Stomach (tissue), 9 donors: ENCODE data around the gene PLD4. TPM values are rescaled to one million over a fixed set of nuclear protein-coding genes. Genes with fewer than 3 reads are reported as not detected.

Experiments
- DNase-seq, 2 donors: peaks; one replicate each; pipeline versions ENCODE4 v3.0.0 to v3.0.0-alpha.2; 2013 to 2019
- H3K27ac ChIP-seq, 5 donors: fragments of 200-600 bp in 4 of 5; sonication (generic) in 4 of 5; one replicate each; pipeline ENCODE4 v1.5.1; 2013 to 2019; ENCODE audit warnings: mild to moderate bottlenecking in 1 of 5, moderate library complexity in 1 of 5
- H3K27me3 ChIP-seq, 3 donors: fragments of 200-600 bp; sonication (generic); one replicate each; pipeline ENCODE4 v1.5.1; 2017 to 2019; ENCODE audit warnings: mixed run types in 1 of 3
- H3K36me3 ChIP-seq, 4 donors: fragments of 200-600 bp; sonication (generic); 1 replicate in 3 of 4; 2 replicates in 1 of 4; pipeline ENCODE4 v1.5.1; 2016 to 2019
- H3K4me1 ChIP-seq, 4 donors: fragments of 200-600 bp; sonication (generic); one replicate each; pipeline ENCODE4 v1.5.1; 2016 to 2019
- H3K4me3 ChIP-seq, 4 donors: fragments of 200-600 bp; sonication (generic) in 3 of 4; one replicate each; pipeline ENCODE4 v1.5.1; 2016 to 2019; ENCODE audit warnings: mild to moderate bottlenecking in 1 of 4
- H3K9me3 ChIP-seq, 4 donors: fragments of 200-600 bp; sonication (generic); one replicate each; pipeline ENCODE4 v1.5.1; 2016 to 2019
- CTCF ChIP-seq, 7 experiments: fragments of 450-650 bp in 4 of 7; fragments of 200-600 bp in 3 of 7; sonication (generic) in 3 of 7; IDR thresholded peaks; one replicate each; pipeline ENCODE4 v1.5.1; 2016 to 2019; ENCODE audit warnings: antibody characterized with exemption in 7 of 7, control low read depth in 2 of 7, mild to moderate bottlenecking in 1 of 7
- EP300 ChIP-seq: sonication (generic); formaldehyde crosslinking; IDR thresholded peaks from one replicate; pipeline ENCODE4 v1.6.1; 2017; ENCODE audit warnings: antibody characterized with exemption
- POLR2A ChIP-seq, 4 donors: fragments of 450-650 bp; IDR thresholded peaks; one replicate each; pipeline ENCODE4 v1.6.1; 2016; ENCODE audit warnings: antibody characterized with exemption in 4 of 4, control low read depth in 2 of 4, mild to moderate bottlenecking in 1 of 4, moderate library complexity in 1 of 4
- POLR2AphosphoS5 ChIP-seq, 3 donors: sonication (generic); formaldehyde crosslinking; IDR thresholded peaks; one replicate each; pipeline ENCODE4 v1.6.1; 2016; ENCODE audit warnings: antibody characterized with exemption in 3 of 3
- WGBS, 5 donors: extraction: QIAGEN DNeasy Blood & Tissue Kit in 3 of 5; methylation state at CpG; one replicate each; pipeline versions ENCODE4 v1.1.5 to v1.1.7; 2013 to 2018; 5-methylcytosine and 5-hydroxymethylcytosine counted together
- intact Hi-C: fragments of 100-400 bp; cut with DNase I; formaldehyde crosslinking; loops from one replicate; pipeline ENCODE4 v1.15.1; 2023; ENCODE audit warnings: low total_unique reads
- polyA plus RNA-seq, 3 donors: library from polyadenylated mRNA; stranded (reverse); fragments of 200-250 nt; gene quantifications; one replicate each; pipeline ENCODE4 v1.2.3, GENCODE V29; 2013
- total RNA-seq, 5 donors: library from RNA; depleted of rRNA; stranded (reverse); fragments of >200 nt; gene quantifications; one replicate each; pipeline versions ENCODE4 v1.1.0 to v1.2.3, GENCODE V29; 2014 to 2016
- donor health status: healthy with polysubstance abuse.
- donor health status: Bipolar disorder and iron deficiency.
- donor health status: healthy.

Gene PLD4
- total and polyA plus RNA-seq, 8 donors: 0.14 to 2.6 (median 1.2) TPM; not detected in 4

- H3K27ac ChIP-seq: peak overlapping the region; percentile 24 to 94 (median 90)
- TF ChIP-seq POLR2AphosphoS5 (IDR thresholded peaks at IDR 0.05) (no peak), CTCF (IDR thresholded peaks at IDR 0.05) (no peak), EP300 (no peak), POLR2A (IDR thresholded peaks at IDR 0.05) (no peak)
- 81 to 88% (median 87%) methylated on average over 4 to 12 of the region's 12 CpGs for WGBS, 5 donors
Observed at GRCh38 chr14:104971447-104972240, 47.0 kb downstream of the PLD4 start.

DNA sequence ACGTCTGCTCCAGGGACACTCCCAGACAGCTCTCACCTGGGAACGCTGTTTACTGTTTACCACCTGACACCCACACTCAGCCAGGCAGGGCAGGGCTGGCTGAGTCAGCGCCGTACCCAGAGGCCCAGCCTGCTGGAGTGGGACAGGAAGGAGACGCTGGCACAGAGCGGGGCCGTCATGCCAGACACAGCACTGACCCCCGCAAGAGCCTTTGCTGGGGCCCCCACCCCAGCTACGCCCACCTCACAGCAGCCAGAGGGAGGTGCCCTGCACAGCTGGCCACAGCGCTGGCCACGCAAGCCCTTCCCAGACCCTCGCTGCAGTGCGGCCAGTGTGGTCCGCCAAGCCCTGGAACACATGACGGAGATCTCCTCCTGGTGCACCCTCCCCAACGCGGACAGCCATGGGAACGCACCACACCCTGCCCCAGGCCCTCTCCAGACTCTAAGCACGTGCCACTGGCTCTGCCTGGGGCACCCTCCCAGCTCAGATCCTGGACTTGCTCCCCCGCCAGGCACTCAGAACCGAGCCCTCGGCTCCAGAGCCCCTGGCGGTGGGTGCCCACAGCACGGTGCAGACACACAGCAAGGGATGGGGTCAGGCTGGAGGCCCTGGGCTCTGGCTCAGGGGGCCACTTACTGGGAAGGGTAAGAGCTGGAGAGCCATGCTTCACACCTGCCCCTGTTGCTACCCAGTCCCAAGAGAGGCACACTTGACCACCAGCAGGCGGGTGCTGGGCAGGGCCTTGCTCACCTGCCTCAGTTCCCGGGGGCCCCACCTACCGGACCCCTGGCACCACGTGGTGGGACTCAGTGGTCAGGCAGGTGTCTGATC lies 47.8 kb downstream of the PLD4 start:
- DNase-seq: peak; percentile 77 to 92
- H3K4me1 ChIP-seq: peaks cover 80 to 100% (median 96%) of the 10 kb centered on the region in 4 donors
- 27 to 51% (median 39%) methylated on average over 20 to 28 of the region's 28 CpGs for WGBS, 5 donors
- no peaks in the 10 kb centered on the region for H3K36me3 ChIP-seq
- peak overlapping the region; percentile 82 to 94 (median 90) for H3K27ac ChIP-seq
- H3K9me3 ChIP-seq: no peaks in the 10 kb centered on the region
- peak overlapping the region in 1 of 4 donors; percentile 3 for H3K4me3 ChIP-seq
- intact Hi-C loops: no loop called here
- no peak for TF ChIP-seq CTCF (IDR thresholded peaks at IDR 0.05)
- peak in 2 of 3 donors; percentile 51 to 75 for TF ChIP-seq POLR2AphosphoS5 (IDR thresholded peaks at IDR 0.05)
- no peak for TF ChIP-seq EP300
- peaks cover 0 to 29% (median 17%) of the 10 kb centered on the region in 3 donors for H3K27me3 ChIP-seq

More at GRCh38 chr14:104971447-104972240, 47.0 kb downstream of the PLD4 start:
- Histone ChIP-seq H3K36me3 (no peaks in the 10 kb centered on the region), H3K27me3 (peaks cover 0 to 29% (median 10%) of the 10 kb centered on the region in 3 donors), H3K4me1 (peaks cover 80 to 100% (median 96%) of the 10 kb centered on the region in 4 donors), H3K4me3 (no peak overlapping the region), H3K9me3 (no peaks in the 10 kb centered on the region)
- peak in 1 of 2 donors; percentile 19 for DNase-seq
- intact Hi-C loops: no loop called here

- intact Hi-C loops: no loop called here
- Histone ChIP-seq H3K4me3 (peak overlapping the region in 1 of 4 donors; percentile 24), H3K9me3 (no peaks in the 10 kb centered on the region), H3K27me3 (peaks cover 0 to 29% (median 16%) of the 10 kb centered on the region in 3 donors), H3K4me1 (peaks cover 80 to 100% (median 96%) of the 10 kb centered on the region in 4 donors), H3K36me3 (no peaks in the 10 kb centered on the region), H3K27ac (peak overlapping the region; percentile 82 to 94 (median 90))
- peak in 1 of 2 donors; percentile 94 for DNase-seq
- no peak for TF ChIP-seq EP300
- peak in 2 of 3 donors; percentile 38 to 82 for TF ChIP-seq POLR2AphosphoS5 (IDR thresholded peaks at IDR 0.05)
- TF ChIP-seq POLR2A (IDR thresholded peaks at IDR 0.05): no peak
- TF ChIP-seq CTCF (IDR thresholded peaks at IDR 0.05): no peak
- 34 to 68% (median 38%) methylated on average over 7 to 12 of the region's 12 CpGs for WGBS, 5 donors
Observed at GRCh38 chr14:104973135-104973384, 48.4 kb downstream of the PLD4 start.

DNA sequence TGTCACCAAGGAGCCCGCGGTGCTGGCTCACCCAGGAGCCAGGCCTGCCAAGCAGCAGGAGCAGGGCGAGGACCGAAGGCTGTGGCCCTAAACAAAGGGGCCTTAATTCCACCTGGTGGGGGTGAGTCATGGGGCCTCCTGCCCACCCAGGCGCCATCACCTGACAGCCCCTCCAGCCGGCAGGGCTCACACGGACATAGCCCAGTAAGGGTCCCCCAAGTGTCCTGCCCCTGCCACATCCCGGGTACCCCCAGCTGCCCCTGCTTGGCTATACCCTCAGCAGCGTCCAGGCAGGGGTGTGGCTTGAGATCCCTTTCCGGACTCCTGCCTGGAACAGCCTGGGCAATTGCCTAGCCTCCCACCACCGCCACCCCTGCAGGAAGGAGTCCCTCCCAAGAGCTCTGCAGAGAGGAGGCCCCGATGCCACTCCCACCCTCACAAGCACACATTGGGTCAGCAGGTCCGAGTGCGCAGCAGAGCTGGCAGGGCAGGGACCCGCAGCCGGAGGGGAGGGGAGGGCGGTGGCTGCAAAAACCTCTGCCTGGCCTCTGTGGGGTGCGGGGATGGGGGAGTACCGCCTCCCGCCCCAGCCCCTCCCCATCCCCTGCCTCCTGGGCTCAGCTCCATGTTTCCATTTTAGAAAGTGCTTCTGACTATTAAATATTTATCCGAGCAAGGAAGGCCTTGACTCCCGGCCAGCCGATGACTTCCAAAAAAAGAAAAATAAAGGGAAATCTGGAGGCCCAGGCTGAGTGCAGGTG lies 48.9 kb downstream of the PLD4 start:
- TF ChIP-seq POLR2AphosphoS5 (IDR thresholded peaks at IDR 0.05) (peak in 2 of 3 donors; percentile 19 to 47), POLR2A (IDR thresholded peaks at IDR 0.05) (no peak), EP300 (no peak), CTCF (IDR thresholded peaks at IDR 0.05) (peak in 1 of 7 experiments; percentile 7)
- Histone ChIP-seq H3K4me3 (peak overlapping the region; percentile 6 to 24 (median 10)), H3K27me3 (peaks cover 0 to 29% (median 16%) of the 10 kb centered on the region in 3 donors), H3K4me1 (peaks cover 75 to 99% (median 94%) of the 10 kb centered on the region in 4 donors), H3K36me3 (no peaks in the 10 kb centered on the region), H3K9me3 (no peaks in the 10 kb centered on the region), H3K27ac (peak overlapping the region; percentile 82 to 94 (median 90))
- peak; percentile 84 to 89 for DNase-seq
- 16 to 28% (median 22%) methylated on average over 13 to 23 of the region's 23 CpGs for WGBS, 5 donors
- intact Hi-C loops: no loop called here
